GM08714 (cell line): ENCODE data around the gene RHBDF1.

Source experiments
- H3K4me3 ChIP-seq: fragments of 200-500 bp; sonication (Bioruptor generic); 2 replicates; pipeline ENCODE4 v1.5.1; 2014; ENCODE audit warnings: mild to moderate bottlenecking, low read length, inconsistent platforms
- ZNF274 ChIP-seq: IDR thresholded peaks from 2 replicates; pipeline ENCODE4 v1.6.1; 2012; ENCODE audit warnings: mild to moderate bottlenecking, low read depth, low read length

The RHBDF1 gene

GRCh38 chr16:74747-75334 lies 2.4 kb upstream of the RHBDF1 start:
- TF ChIP-seq ZNF274 = no peak
- no peak overlapping the region for H3K4me3 ChIP-seq

GRCh38 chr16:74051-74746 lies 1.8 kb upstream of the RHBDF1 start:
- H3K4me3 ChIP-seq = no peak overlapping the region
- TF ChIP-seq ZNF274 = no peak

GRCh38 chr16:71540-72401 lies 660 bp downstream of the RHBDF1 start:
- no peak for TF ChIP-seq ZNF274
- H3K4me3 ChIP-seq = no peak overlapping the region

GRCh38 chr16:71210-71539 lies 1.3 kb downstream of the RHBDF1 start:
- TF ChIP-seq ZNF274 = no peak
- H3K4me3 ChIP-seq = no peak overlapping the region

GRCh38 chr16:69181-69580 lies 3.2 kb downstream of the RHBDF1 start:
- H3K4me3 ChIP-seq = no peak overlapping the region
- TF ChIP-seq ZNF274 = no peak

GRCh38 chr16:67884-68789 lies 4.3 kb downstream of the RHBDF1 start:
- no peak overlapping the region for H3K4me3 ChIP-seq
- TF ChIP-seq ZNF274 = no peak

GRCh38 chr16:67183-67791 lies 5.1 kb downstream of the RHBDF1 start:
- no peak for TF ChIP-seq ZNF274
- no peak overlapping the region for H3K4me3 ChIP-seq

GRCh38 chr16:66309-67182 lies 5.9 kb downstream of the RHBDF1 start:
- no peak overlapping the region for H3K4me3 ChIP-seq
- TF ChIP-seq ZNF274 = no peak

- no peak for TF ChIP-seq ZNF274
Measured at GRCh38 chr16:65745-66144, 6.7 kb downstream of the RHBDF1 start.

GRCh38 chr16:64914-65255 lies 7.5 kb downstream of the RHBDF1 start:
- no peak overlapping the region for H3K4me3 ChIP-seq
- TF ChIP-seq ZNF274 = no peak

More at GRCh38 chr16:65745-66144, 6.7 kb downstream of the RHBDF1 start:
- H3K4me3 ChIP-seq = no peak overlapping the region

GRCh38 chr16:63998-64913 lies 8.2 kb downstream of the RHBDF1 start:
- no peak overlapping the region for H3K4me3 ChIP-seq
- TF ChIP-seq ZNF274 = no peak

GRCh38 chr16:63466-63865 lies 9.0 kb downstream of the RHBDF1 start:
- TF ChIP-seq ZNF274 = no peak
- H3K4me3 ChIP-seq = no peak overlapping the region
